ENCODE data around the gene MPRIP. TPM values are rescaled to one million over a fixed set of nuclear protein-coding genes. Genes with fewer than 3 reads are reported as not detected.

MPRIP gene
- total and polyA plus RNA-seq, 12 donors = 88.5 to 234 (median 175) TPM

DNA sequence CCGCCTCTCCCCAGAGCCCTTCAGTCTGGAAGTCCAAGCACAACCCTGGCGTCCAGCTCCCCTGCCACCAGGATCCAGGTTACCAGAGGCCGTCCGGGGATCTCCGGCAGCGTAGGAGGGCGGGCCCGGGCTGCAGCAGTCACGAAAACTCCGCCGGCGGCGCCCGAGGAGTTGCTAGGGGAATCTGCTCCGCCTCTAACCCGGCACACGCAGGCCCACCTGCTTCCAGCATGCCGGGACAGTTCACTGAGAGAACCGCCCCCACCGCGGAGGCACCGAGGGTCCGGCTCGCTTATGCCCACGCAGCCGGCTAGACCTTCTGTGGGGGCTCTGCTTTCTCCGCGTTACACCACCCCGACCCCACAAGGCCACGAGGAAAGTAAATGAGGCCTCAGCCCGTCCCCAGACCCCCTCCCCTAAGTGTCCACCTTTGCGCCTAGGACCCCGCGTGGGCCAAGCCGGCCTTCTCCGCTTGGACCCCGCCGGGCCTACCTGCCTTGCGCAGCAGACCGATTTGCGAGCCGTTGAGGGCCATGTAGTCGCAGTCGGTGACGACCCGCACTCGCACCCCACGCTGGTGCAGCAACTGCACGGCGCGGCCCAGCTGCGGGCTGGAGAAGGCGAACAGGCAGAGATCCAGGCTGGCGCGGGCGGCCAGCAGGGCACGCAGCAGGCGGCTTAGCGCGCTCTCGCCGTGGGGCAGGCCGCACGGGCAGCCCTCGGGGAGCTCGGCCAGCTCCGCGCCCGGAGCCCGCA, 163.3 kb downstream of the MPRIP start:
- TF ChIP-seq, protein P1, sequence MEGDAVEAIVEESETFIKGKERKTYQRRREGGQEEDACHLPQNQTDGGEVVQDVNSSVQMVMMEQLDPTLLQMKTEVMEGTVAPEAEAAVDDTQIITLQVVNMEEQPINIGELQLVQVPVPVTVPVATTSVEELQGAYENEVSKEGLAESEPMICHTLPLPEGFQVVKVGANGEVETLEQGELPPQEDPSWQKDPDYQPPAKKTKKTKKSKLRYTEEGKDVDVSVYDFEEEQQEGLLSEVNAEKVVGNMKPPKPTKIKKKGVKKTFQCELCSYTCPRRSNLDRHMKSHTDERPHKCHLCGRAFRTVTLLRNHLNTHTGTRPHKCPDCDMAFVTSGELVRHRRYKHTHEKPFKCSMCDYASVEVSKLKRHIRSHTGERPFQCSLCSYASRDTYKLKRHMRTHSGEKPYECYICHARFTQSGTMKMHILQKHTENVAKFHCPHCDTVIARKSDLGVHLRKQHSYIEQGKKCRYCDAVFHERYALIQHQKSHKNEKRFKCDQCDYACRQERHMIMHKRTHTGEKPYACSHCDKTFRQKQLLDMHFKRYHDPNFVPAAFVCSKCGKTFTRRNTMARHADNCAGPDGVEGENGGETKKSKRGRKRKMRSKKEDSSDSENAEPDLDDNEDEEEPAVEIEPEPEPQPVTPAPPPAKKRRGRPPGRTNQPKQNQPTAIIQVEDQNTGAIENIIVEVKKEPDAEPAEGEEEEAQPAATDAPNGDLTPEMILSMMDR (IDR thresholded peaks at IDR 0.05) = peak in 1 of 6 experiments; percentile 2
- peak in 1 of 2 donors; percentile 28 for TF ChIP-seq POLR2A (IDR thresholded peaks at IDR 0.05)
- Histone ChIP-seq H3K9me3 (replicated peaks in 1 of 3) (no peaks in the 10 kb centered on the region), H3K4me1 (replicated peaks in 1 of 2) (peaks cover 29 to 44% of the 10 kb centered on the region in 2 donors), H3K4me3 (peak overlapping the region in 2 of 4 donors; percentile 36 to 67), H3K36me3 (replicated peaks in 1 of 2) (no peaks in the 10 kb centered on the region), H3K27ac (peak overlapping the region; percentile 37 to 90 (median 85)), H3K27me3 (no peaks in the 10 kb centered on the region)
- whole genome bisulfite sequencing, 4 donors = 8 to 40% (median 12%) methylated on average over 2 to 70 of the region's 70 CpGs
- intact Hi-C loops (cut with DNase I) = loop anchor here in 1 of 2 donors (10.0 kb wide), 1 partner anchor 61 kb away; no protein-coding TSS in a partner anchor
- peak; percentile 56 to 82 (median 75) for DNase-seq

DNA sequence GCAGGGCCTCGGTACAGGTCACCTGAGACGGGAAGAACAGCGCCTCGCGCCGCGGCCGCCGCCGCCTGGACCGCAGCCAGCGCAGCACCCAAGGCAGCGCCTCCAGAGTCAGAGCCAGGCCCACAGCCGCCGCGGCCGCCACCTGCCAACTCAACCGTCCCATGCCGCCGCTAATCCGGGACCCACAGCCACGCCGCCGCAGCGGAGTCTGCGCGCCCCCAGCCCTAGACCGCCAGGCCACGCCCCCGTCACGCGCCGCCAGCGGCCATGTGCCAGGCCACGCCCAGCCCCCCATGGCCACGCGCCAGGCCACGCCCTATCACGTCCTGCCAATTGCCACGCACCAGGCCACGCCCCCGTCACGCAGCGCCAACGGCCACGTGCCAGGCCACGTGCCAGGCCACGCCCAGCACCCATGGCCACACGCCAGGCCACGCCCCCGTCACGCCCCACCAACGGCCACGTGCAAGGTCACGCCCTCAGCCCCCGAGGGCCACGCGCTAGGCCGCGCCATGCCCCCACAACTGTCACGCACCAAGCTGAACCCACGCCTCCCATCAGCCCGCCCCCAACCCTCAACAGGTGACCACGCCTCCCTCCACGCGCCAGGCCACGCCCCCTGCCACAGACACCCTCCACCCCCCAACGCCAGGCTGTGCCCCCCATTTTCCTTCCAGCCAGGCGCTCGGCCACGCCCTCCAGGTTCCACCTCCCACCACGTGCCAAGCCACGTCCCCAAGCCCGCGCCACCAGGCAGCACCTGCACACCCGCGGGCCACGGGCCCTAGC, 164.1 kb downstream of the MPRIP start, which contains the start of gene PLD6:
PLD6 (minus strand) TSS at position 210 of the 789 bp plus-strand sequence; CDS start at position 163, 47 bp downstream.
- Histone ChIP-seq H3K9me3 (replicated peaks in 1 of 3) (no peaks in the 10 kb centered on the region), H3K36me3 (replicated peaks in 1 of 2) (no peaks in the 10 kb centered on the region), H3K27ac (peak within 1 kb of the TSS; percentile 48 to 90 (median 85)), H3K27me3 (no peaks in the 10 kb centered on the region), H3K4me1 (replicated peaks in 1 of 2) (peaks cover 29 to 39% of the 10 kb centered on the region in 2 donors), H3K4me3 (peak within 1 kb of the TSS in 2 of 4 donors; percentile 36 to 67)
- peak; percentile 71 to 93 (median 89) for DNase-seq
- 12 to 59% (median 26%) methylated on average over 11 to 78 of the region's 78 CpGs for WGBS, 4 donors
- TF ChIP-seq, protein P1 (IDR thresholded peaks at IDR 0.05) = peak in 1 of 6 experiments; percentile 1
- TF ChIP-seq POLR2A (IDR thresholded peaks at IDR 0.05) = peak in 1 of 2 donors; percentile 50
- intact Hi-C loops (cut with DNase I) = loop anchor here in 1 of 2 donors (10.0 kb wide), 1 partner anchor 62 kb away; no protein-coding TSS in a partner anchor

DNA sequence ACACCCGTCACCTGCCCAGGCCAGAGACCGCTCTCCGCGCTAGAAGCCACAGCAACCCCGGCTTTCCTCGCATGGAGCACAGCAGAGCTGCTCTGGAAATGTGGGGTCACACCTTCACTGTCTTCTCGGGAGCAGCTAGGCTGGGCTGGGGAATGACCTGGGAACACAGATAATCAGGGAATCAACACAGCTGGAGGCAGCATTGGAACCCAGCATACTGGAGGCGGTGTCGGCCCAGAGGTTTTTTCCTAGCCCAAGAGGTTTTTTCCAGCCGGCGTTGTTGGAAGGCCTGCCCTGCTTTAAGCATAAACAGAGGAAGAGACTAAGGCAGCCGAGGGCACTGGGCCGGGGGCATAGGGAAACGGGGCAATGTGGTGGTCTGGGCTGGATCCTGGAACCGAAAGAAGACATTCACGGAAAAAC, 164.7 kb downstream of the MPRIP start:
- peak in 1 of 7 donors; percentile 76 for DNase-seq
- no peaks in the 10 kb centered on the region for H3K9me3 ChIP-seq (replicated peaks in 1 of 3)
- peak in 1 of 2 donors; percentile 24 for TF ChIP-seq POLR2A (IDR thresholded peaks at IDR 0.05)
- TF ChIP-seq, protein P1 (IDR thresholded peaks at IDR 0.05) = no peak
- intact Hi-C loops (cut with DNase I) = loop anchor here in 1 of 2 donors (10.0 kb wide), 1 partner anchor 62 kb away; no protein-coding TSS in a partner anchor
- H3K27ac ChIP-seq = peak overlapping the region; percentile 48 to 90 (median 85)
- peaks cover 0 to under 1% of the 10 kb centered on the region in 2 donors for H3K36me3 ChIP-seq (replicated peaks in 1 of 2)
- H3K27me3 ChIP-seq = no peaks in the 10 kb centered on the region
- peaks cover 29 to 33% of the 10 kb centered on the region in 2 donors for H3K4me1 ChIP-seq (replicated peaks in 1 of 2)
- WGBS, 4 donors = 35 to 45% (median 40%) methylated on average over 16 of the region's 16 CpGs
- no peak overlapping the region for H3K4me3 ChIP-seq
